ENCODE results near the gene GOSR1.

DNA sequence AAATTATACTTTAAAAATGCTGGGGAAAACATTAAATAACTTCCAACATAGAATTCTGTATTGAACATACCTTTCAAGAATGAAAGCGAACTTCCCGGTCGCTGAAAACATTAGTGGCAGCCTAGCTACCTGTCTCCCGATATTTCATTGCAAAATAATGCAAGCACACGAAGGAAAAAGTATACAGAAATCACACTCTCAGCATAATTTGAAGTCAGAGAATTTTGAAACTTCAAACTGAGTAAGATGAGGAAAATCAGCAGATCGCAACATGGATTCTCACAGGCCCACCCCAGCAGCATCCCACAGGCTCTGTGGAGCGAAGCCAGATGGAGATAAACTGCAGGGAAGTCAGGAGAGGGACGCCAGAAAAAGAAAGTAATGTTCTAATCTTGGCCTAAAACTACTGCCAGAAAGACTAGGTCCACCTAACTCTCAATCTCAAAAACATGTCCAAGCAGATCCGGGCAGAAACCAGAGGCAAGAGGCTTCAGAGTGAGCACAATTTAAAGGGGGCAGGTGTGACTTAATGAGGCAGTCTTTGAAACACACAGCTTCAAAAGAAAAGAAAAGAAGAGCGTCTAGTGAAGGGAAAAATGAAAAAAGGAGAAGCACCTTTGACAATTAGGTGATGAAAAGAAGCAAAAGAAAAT lies 4.8 kb upstream of the GOSR1 start:
- TF ChIP-seq POLR2A (IDR thresholded peaks at IDR 0.05), result no peak
- TF ChIP-seq, protein P1, sequence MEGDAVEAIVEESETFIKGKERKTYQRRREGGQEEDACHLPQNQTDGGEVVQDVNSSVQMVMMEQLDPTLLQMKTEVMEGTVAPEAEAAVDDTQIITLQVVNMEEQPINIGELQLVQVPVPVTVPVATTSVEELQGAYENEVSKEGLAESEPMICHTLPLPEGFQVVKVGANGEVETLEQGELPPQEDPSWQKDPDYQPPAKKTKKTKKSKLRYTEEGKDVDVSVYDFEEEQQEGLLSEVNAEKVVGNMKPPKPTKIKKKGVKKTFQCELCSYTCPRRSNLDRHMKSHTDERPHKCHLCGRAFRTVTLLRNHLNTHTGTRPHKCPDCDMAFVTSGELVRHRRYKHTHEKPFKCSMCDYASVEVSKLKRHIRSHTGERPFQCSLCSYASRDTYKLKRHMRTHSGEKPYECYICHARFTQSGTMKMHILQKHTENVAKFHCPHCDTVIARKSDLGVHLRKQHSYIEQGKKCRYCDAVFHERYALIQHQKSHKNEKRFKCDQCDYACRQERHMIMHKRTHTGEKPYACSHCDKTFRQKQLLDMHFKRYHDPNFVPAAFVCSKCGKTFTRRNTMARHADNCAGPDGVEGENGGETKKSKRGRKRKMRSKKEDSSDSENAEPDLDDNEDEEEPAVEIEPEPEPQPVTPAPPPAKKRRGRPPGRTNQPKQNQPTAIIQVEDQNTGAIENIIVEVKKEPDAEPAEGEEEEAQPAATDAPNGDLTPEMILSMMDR (IDR thresholded peaks at IDR 0.05), result no peak

Measured in prostate gland (tissue), 2 donors.